Mucosa of rectum (tissue), 2 donors: ENCODE data around the gene ITGA8.

Experiments
- H3K27ac ChIP-seq, 2 donors: one replicate each; pipeline ENCODE4 v1.7.0; 2013; ENCODE audit warnings: inconsistent platforms in 2 of 2, low read depth in 2 of 2, low read length in 2 of 2
- H3K27me3 ChIP-seq, 2 donors: one replicate each; pipeline ENCODE4 v1.7.0; 2013; ENCODE audit warnings: low read length in 2 of 2; ENCODE audit not compliant: control insufficient read depth in 2 of 2, insufficient read depth in 2 of 2
- H3K36me3 ChIP-seq, 2 donors: one replicate each; pipeline ENCODE4 v1.7.0; 2013; ENCODE audit warnings: low read length in 2 of 2; ENCODE audit not compliant: control insufficient read depth in 2 of 2, insufficient read depth in 2 of 2
- H3K4me1 ChIP-seq, 2 donors: one replicate each; pipeline ENCODE4 v1.7.0; 2013; ENCODE audit warnings: low read length in 2 of 2, mild to moderate bottlenecking in 1 of 2; ENCODE audit not compliant: control insufficient read depth in 2 of 2, insufficient read depth in 2 of 2
- H3K4me3 ChIP-seq, 2 donors: one replicate each; pipeline ENCODE4 v1.7.0; 2013; ENCODE audit warnings: low read length in 2 of 2
- H3K9ac ChIP-seq, 2 donors: one replicate each; pipeline ENCODE4 v1.7.0; 2013; ENCODE audit warnings: low read length in 2 of 2, low read depth in 1 of 2, mild to moderate bottlenecking in 1 of 2
- H3K9me3 ChIP-seq, 2 donors: one replicate each; pipeline ENCODE4 v1.7.0; 2013; ENCODE audit warnings: low read length in 2 of 2; ENCODE audit not compliant: control insufficient read depth in 2 of 2
- donor health status: healthy.
- donor health status: Normal muscosa, but diverticular disease.

Gene ITGA8

GRCh38 chr10:15531927-15532722, 187.6 kb downstream of the ITGA8 start:
- Histone ChIP-seq H3K4me1 (no peaks in the 10 kb centered on the region), H3K36me3 (no peaks in the 10 kb centered on the region), H3K27me3 (no peaks in the 10 kb centered on the region), H3K9ac (no peak overlapping the region), H3K4me3 (no peak overlapping the region), H3K9me3 (no peaks in the 10 kb centered on the region), H3K27ac (no peak overlapping the region)

GRCh38 chr10:15528859-15529239, 190.9 kb downstream of the ITGA8 start:
- no peaks in the 10 kb centered on the region for H3K27me3 ChIP-seq
- H3K4me3 ChIP-seq: no peak overlapping the region
- no peak overlapping the region for H3K9ac ChIP-seq
- no peak overlapping the region for H3K27ac ChIP-seq
- no peaks in the 10 kb centered on the region for H3K4me1 ChIP-seq
- no peaks in the 10 kb centered on the region for H3K36me3 ChIP-seq
- H3K9me3 ChIP-seq: no peaks in the 10 kb centered on the region

GRCh38 chr10:15526754-15527153, 193.0 kb downstream of the ITGA8 start:
- no peaks in the 10 kb centered on the region for H3K27me3 ChIP-seq
- H3K9ac ChIP-seq: no peak overlapping the region
- H3K27ac ChIP-seq: no peak overlapping the region
- H3K4me1 ChIP-seq: no peaks in the 10 kb centered on the region
- H3K36me3 ChIP-seq: no peaks in the 10 kb centered on the region
- no peak overlapping the region for H3K4me3 ChIP-seq
- H3K9me3 ChIP-seq: no peaks in the 10 kb centered on the region

- Histone ChIP-seq H3K9ac (no peak overlapping the region), H3K9me3 (no peaks in the 10 kb centered on the region), H3K36me3 (no peaks in the 10 kb centered on the region), H3K4me3 (no peak overlapping the region), H3K27me3 (no peaks in the 10 kb centered on the region), H3K4me1 (no peaks in the 10 kb centered on the region), H3K27ac (no peak overlapping the region)
These were observed 198.3 kb downstream of the ITGA8 start for GRCh38 chr10:15521328-15521903.

- no peaks in the 10 kb centered on the region for H3K4me1 ChIP-seq
- H3K9ac ChIP-seq: no peak overlapping the region
- H3K4me3 ChIP-seq: no peak overlapping the region
- no peaks in the 10 kb centered on the region for H3K9me3 ChIP-seq
- no peaks in the 10 kb centered on the region for H3K36me3 ChIP-seq
- no peak overlapping the region for H3K27ac ChIP-seq
- no peaks in the 10 kb centered on the region for H3K27me3 ChIP-seq
These were observed 201.5 kb downstream of the ITGA8 start for GRCh38 chr10:15518250-15518649.

- H3K27ac ChIP-seq: no peak overlapping the region
- H3K9ac ChIP-seq: no peak overlapping the region
- no peaks in the 10 kb centered on the region for H3K9me3 ChIP-seq
- H3K4me3 ChIP-seq: no peak overlapping the region
- no peaks in the 10 kb centered on the region for H3K36me3 ChIP-seq
- no peaks in the 10 kb centered on the region for H3K4me1 ChIP-seq
- no peaks in the 10 kb centered on the region for H3K27me3 ChIP-seq
These were observed 203.3 kb downstream of the ITGA8 start for GRCh38 chr10:15516256-15517085.

GRCh38 chr10:15515202-15515601, 204.5 kb downstream of the ITGA8 start:
- Histone ChIP-seq H3K9ac (no peak overlapping the region), H3K9me3 (no peaks in the 10 kb centered on the region), H3K4me1 (no peaks in the 10 kb centered on the region), H3K36me3 (no peaks in the 10 kb centered on the region), H3K4me3 (no peak overlapping the region), H3K27ac (no peak overlapping the region), H3K27me3 (no peaks in the 10 kb centered on the region)

GRCh38 chr10:15510963-15511362, 208.8 kb downstream of the ITGA8 start:
- Histone ChIP-seq H3K27ac (no peak overlapping the region), H3K4me3 (no peak overlapping the region), H3K9ac (no peak overlapping the region), H3K4me1 (no peaks in the 10 kb centered on the region), H3K9me3 (no peaks in the 10 kb centered on the region), H3K36me3 (no peaks in the 10 kb centered on the region), H3K27me3 (no peaks in the 10 kb centered on the region)

GRCh38 chr10:15505329-15505728, 214.4 kb downstream of the ITGA8 start:
- Histone ChIP-seq H3K27me3 (no peaks in the 10 kb centered on the region), H3K27ac (no peak overlapping the region), H3K4me1 (no peaks in the 10 kb centered on the region), H3K9ac (no peak overlapping the region), H3K9me3 (no peaks in the 10 kb centered on the region), H3K36me3 (no peaks in the 10 kb centered on the region), H3K4me3 (no peak overlapping the region)
